Spleen (tissue), 7 donors: ENCODE data around the gene HEATR3.

Experiments
- CTCF ChIP-seq, 11 experiments: fragments of 200-600 bp in 7 of 11; fragments of 450-650 bp in 4 of 11; sonication (generic) in 4 of 11; IDR thresholded peaks in 8 of 11; conservative IDR thresholded peaks in 3 of 11; 1 replicate in 7 of 11; 2 replicates in 4 of 11; pipeline versions ENCODE4 v1.4.0 to v1.8.0; 2016 to 2021; ENCODE audit warnings: antibody characterized with exemption in 11 of 11, inconsistent platforms in 4 of 11, mild to moderate bottlenecking in 1 of 11
- POLR2A ChIP-seq, 3 donors: fragments of 450-650 bp; IDR thresholded peaks; one replicate each; pipeline ENCODE4 v1.5.1; 2017; ENCODE audit warnings: antibody characterized with exemption in 3 of 3, mild to moderate bottlenecking in 1 of 3
- POLR2AphosphoS5 ChIP-seq, 3 donors: sonication (generic); formaldehyde crosslinking; IDR thresholded peaks; one replicate each; pipeline ENCODE4 v1.5.1; 2017; ENCODE audit warnings: antibody characterized with exemption in 3 of 3
- donor health status: DM: no; HTN: no; CAD: no; lungs with moderate emphysema.
- donor health status: DM: no; HTN: no; CAD: no.
- donor health status: DM: no; HTN: no; CAD: no.

- TF ChIP-seq CTCF (IDR thresholded peaks at IDR 0.05 in 8 of 11, conservative IDR thresholded peaks at IDR 0.05 in 3 of 11) (peak; percentile 96 to 100 (median 99)), POLR2AphosphoS5 (IDR thresholded peaks at IDR 0.05) (peak; percentile 88 to 93 (median 89)), POLR2A (IDR thresholded peaks at IDR 0.05) (no peak)
These were observed 40.9 kb upstream of the HEATR3 start, which contains the start of gene CNEP1R1 for GRCh38 chr16:50024684-50025536.
